ENCODE data around the gene CNBD2.
"Not testable (repeated sequence)": the region's sequence is repeated elsewhere in the genome, so short reads cannot be mapped to it uniquely, and the experiment has no call there.

The CNBD2 gene

DNA sequence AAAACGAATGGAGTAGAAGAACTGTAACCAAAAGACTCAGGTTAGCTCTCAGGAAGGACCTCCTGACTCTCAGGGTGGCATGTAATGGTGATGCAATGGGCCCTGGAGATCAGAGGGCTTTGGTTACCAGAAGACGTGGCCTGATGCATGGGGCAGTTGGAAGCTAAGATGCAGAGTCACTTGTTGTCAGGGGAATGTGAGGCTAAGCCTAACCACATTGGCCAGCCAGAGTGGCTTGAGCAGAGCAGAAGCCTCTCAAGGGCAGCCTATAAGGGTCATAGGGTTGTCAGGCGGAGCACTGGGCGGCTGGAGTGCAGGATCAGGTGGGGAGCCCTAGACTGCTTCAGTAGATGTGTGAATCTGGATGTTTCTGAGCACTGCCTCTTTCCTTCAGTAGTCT lies 5.9 kb downstream of the CNBD2 start:
- no peak for DNase-seq

GRCh38 chr20:35975576-35976373 lies 7.4 kb downstream of the CNBD2 start:
- DNase-seq, result no peak

GRCh38 chr20:35978041-35978513 lies 9.7 kb downstream of the CNBD2 start:
- no peak for DNase-seq

GRCh38 chr20:35979544-35979943 lies 11.2 kb downstream of the CNBD2 start:
- no peak for DNase-seq

DNA sequence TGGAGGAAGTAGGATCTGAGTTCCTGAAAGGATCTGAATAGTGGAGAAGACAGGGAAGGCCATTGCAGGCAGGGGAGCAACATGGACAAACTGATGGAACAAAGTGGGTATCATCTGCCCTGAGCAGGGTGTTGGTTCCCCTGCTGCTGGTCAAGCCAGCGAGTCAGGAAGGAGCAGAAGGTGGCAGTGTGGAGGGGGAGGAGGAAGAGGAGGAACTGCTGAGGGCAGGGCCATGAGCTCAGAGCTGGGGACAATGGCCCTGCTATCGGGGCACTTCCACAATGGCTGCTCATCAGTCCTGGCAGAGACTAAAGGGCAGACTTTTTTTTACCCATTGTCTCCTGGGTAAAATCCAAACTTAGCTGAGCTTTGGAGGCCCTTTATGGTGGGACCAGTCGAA lies 13.6 kb downstream of the CNBD2 start:
- DNase-seq, result no peak

DNA sequence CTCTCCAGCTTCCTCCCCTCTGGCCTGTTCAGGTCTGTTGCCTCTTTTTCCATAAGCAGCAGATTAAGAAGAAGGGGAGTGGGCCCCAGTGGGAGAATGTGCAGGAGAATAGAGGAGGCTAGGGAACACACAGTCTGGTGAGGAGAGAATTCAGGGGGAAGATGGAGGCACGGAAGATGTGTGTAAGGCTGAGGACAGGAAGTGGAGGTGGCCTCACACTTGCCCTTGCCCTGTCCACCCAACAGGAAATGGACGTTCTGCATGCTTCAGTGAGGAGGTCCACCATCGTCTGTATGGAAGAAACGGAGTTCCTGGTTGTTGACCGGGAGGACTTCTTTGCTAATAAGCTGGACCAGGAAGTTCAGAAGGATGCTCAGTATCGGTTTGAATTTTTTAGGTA lies 16.0 kb downstream of the CNBD2 start:
- DNase-seq, result no peak

- DNase-seq, result no peak
These were observed 17.4 kb downstream of the CNBD2 start for GRCh38 chr20:35985806-35986205.

- DNase-seq, result no peak
These were observed 20.6 kb downstream of the CNBD2 start for GRCh38 chr20:35988910-35989463.

DNA sequence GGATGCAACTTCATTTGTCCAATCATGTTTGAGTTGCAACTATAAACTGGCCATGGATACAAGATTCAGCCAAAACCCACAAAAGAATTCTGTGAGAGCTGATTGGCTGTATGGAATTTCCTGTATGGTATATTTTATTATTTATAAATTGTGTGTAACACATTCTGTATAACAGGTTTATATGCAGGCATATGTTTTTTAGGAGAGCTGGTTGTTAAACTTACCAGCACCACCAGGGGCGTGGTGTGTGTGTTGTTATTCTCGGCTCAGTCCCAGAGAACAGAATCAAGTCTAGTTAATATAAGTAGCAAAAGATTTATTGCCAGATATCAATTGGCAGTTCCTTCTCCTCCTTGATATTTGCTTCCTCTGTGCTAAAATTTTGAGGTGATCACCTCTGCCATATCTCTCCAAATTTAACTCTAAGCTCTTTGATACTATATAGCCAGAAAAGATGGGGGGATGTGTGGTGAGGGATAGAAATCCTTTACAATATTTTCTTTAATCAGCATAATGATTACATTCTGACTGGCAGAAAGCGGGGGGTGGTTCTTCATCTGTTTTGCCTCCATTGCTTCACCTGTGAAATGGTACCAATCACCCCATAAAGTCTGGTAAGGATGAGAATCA lies 22.9 kb downstream of the CNBD2 start:
- DNase-seq, result peak in 1 of 51 donors; percentile 0

GRCh38 chr20:35992713-35993335 lies 24.4 kb downstream of the CNBD2 start:
- DNase-seq, result peak in 38 of 51 donors; percentile 1 to 61 (median 9)

DNA sequence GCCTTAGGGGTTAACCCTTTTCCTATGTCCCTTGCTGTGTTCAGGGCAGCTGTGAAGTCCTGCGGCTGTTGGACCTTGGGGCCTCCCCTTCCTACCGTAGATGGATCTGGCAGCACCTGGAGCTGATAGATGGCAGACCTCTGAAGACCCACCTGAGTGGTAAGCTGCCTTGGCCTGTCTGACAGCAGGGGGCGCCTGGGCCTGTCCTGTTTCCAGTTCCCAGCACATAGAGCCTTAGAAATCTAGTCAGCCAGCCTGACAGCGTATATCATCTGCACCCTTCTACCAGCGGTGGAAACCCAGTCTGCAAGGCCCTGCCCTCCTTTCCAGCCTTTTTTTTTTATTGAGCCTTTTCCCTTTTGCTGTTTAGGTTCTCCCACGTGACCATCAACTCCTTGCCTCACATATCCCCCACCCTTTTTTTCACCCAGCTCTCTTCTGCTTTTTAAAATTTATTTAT lies 26.6 kb downstream of the CNBD2 start:
- DNase-seq, result peak in 49 of 51 donors; percentile 7 to 82 (median 51)

- not testable (repeated sequence) for DNase-seq
These were observed 28.1 kb downstream of the CNBD2 start for GRCh38 chr20:35996492-35996891.

GRCh38 chr20:36001331-36001730 lies 32.9 kb downstream of the CNBD2 start:
- not testable (repeated sequence) for DNase-seq

GRCh38 chr20:36002855-36003254 lies 34.5 kb downstream of the CNBD2 start:
- no peak for DNase-seq

DNA sequence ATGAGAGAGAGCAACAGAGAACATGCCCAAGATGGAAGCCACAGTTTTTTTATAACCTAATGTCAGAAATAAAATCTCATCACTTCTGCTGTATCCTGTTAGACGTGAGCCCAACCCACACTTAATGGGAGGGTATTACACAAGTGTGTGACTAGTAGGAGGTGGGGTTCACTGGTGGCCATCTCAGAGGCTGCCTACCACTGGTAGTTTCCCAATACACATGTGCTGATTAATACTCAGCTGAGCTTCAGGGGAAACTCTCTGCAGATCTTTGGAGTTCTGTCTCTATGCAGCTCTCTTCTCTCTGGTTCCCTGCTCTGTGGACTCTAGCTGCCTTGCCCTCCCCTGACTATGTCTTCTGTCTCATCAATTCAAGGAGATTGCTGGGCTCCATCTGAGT lies 35.7 kb downstream of the CNBD2 start:
- no peak for DNase-seq

- DNase-seq, result no peak
These were observed 40.2 kb downstream of the CNBD2 start for GRCh38 chr20:36008461-36009035.

DNA sequence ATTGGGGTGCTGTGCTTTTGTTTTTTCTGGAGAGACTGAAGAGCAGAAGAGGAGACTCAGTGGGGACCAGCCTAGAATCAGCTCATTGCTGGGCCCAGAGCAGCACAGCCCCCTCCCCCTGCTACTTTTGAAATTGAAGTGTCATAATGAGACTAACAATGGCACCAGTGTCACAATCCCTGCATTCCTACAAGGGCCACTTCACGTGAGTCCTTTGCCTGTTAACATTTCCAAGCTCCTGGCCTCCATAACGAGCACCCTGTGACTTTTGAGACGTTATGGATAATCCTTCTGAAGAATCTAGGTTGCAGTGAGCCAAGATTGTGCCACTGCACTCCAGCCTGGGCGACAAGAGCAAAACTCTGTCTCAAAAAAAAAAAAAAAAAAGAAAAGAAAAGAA lies 41.7 kb downstream of the CNBD2 start:
- no peak for DNase-seq

GRCh38 chr20:36010825-36011224 lies 42.4 kb downstream of the CNBD2 start:
- DNase-seq, result no peak

DNA sequence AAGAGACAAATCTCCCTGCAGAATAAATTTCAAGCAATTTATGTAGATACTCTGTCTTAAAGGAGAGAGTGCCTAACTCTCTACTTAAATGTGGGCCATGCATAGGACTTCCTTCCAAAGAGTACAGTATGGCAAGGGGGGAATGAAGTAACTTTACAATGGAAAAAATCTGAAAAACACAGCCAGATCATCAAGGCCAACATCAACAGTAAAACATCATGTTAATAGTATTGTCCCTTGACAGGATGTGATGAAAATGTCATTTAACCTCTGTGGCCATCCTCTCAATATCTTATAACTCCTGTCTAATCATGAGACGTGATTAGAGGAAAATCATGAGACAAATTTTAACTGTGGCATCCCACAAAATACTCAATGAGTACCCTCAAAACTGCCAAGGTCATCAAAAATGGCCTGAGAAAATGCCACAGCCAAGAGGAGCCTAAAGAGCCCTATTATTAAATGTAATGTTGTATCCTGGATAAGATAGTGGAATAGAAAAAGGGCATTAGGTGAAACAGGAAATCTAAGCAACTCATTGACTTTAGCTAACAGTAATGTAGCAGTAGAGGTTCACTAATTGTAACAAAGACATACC lies 47.5 kb downstream of the CNBD2 start:
- DNase-seq, result no peak

DNA sequence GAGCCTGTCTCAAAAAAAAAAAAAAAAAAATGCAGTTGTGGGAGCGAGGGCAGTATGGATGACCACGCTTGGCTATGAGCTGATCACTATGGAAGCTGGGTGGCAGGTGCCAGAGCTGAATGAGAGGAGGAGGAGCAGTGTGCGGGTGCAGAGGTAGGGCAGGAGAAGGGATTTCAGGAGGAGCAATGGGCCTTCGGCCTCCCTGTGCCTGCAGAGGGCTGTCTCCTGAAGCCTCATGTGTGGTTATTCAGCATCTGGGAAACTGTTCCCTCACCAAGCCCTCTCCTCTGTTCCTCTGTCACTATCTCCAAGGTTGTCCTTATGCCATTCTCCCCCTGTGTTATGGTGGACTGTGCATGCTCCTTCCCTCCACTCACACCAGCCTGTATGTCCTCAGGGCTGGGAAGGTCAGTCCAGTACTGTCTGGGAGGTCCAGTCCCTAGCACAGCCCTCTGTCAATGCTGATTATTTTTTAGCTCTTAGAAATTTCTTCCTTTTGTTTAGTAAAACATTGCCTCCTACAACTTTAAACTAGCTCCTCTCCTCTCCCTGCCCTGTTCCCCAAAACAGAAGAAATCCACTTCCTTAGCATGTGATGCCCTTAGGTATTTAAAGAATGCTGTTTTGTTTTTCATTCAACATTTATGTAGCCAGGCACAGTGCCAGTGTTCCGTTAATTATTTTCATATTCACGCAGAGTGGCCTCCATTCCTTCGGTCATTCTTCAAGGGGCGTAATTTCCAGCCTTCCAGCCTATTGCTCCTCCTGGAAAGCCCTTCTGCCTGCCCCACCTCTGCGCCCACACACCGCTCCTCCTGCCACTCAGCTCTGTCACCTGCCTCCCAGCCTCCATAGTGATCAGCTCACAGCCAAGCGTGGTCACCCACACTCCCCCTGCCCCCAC lies 48.9 kb downstream of the CNBD2 start:
- no peak for DNase-seq

All from hypothalamus (tissue), 51 donors.